Right forelimb (tissue), 1 donor: ENCODE results near the gene NEURL4.

Experiments
- DNase-seq: peaks from one replicate; pipeline ENCODE4 v3.0.0-alpha.2; 2018

The NEURL4 gene

DNA sequence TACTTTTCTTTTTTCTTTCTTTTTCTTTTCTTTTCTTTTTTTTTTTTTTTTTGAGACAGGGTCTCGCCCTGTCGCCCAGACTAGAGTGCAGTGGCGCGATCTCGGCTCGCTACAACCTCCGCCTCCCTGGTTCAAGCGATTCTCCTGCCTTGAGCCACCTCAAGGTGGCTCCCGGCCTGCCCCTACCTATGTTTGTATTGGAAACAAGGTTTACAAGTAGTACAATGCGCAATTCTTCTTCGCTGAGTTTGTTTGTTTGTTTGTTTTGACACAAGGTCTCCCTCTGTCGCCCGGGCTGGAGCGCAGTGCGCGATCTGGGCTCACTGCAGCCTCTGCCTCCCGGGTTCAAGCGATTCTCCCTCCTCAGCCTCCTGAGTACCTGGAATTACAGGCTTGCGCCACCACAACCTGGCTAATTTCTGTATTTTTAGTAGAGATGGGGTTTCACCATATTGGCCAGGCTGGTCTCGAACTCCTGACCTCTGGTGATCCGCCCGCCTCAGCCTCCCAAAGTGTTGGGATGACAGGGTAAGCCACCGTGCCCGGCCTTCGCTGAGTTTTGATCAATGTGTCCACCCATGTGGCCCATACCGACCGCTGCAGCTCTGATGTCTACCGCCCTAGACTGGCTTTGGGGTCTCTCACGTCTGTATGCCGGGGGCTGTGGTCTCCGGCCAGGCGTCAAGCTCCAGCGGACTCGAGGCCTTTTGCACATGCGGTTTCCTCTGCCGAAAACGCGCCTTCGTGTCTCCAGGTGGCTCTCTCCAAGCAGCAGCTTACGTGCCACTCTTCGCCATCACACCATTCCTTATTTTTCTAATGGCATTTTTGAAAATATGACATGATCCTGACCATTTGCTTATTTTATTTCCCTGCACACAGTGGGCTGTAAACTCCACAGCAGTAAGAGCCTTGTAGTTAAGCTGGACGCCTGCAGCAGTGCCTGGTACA, 33.6 kb downstream of the NEURL4 start:
- no peak for DNase-seq

DNA sequence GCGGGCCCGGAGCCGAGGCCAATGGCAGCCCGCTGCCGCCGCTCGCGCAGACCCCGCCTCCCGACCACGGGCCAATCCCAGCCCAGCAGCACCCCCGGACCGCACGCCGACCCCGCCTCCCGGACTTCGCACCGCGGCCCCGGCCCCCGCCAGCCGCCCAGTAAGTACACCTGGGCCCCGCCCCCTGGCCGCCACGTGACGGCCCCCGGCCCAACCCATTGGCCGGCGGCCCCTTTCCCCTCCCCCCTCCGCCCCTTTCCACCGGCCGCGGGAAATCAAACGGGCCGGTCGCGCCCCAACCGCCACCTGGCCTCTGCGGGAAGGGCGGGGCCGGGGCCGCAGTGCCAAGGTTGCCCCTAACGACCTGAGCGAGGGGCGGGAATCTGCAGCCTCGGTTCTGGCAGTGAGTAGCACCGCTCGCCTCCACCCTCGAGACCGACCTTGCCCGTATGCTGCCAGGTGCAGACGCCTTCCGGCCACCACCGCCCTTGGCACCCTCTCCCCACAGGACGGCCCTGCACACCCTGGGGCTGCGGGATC, 34.5 kb downstream of the NEURL4 start, which contains the start of gene YBX2:
Gene YBX2 (minus strand): TSS at position 26 of the 540 bp plus-strand sequence. CDS start 139 bp downstream, outside the sequence.
- DNase-seq: no peak

DNA sequence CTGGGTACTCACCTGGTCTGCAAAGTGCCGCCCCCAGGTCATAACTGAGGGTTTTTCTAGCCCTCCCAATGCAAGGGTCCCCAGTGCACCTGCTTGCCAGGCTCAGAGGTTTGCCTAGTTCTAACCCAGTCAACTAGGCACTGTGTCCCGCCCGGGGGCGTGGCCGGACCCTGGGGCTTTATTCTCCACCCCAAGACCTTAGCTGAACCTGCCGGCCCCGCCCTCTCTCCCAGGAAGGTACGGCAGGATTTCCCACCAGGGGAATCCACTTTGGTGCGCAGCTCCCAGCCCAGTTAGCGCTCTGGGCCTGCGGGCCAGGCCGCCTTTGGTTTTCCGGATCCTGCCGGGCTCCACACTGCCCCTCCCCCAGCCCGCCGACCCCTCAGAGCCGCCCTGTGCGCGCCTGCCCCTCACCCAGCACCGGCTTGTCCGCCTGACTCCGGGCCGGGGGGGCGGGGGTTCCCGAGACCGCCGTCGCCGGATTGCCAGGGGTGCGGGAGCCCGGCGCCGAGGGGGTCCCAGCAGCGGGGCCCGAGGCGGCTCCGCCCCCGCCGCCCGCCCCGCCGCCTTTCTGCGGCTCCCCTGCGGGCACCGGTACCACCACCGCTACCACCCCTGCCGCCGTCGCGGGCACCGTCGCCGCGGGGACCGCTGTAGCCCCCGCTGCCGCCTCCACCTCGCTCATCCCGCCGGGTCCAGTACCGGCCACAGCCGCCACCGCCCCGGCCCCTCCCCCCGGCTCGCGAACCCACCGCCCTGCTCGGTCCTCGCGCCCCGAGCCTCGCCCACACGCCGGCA, 35.1 kb downstream of the NEURL4 start:
- DNase-seq: no peak

DNA sequence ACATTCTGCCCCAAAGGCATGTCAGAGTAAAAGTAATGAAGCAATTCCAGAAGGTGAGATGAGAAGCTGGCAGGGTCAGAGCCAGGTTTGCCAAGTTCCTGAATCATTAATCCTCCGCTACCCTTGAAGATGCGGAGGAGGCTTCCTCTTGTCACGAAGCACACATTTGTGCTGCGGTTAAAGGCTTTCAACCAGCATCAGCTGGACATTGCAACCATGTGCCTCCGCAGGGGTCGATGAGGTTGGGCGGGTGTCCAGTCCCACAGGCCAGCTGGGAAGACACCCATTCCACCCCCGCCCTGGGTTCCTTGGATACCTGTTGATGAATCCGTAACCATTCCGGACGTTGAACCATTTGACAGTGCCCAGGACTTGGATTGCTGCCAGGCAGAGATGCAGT, 36.0 kb downstream of the NEURL4 start:
- no peak for DNase-seq

DNA sequence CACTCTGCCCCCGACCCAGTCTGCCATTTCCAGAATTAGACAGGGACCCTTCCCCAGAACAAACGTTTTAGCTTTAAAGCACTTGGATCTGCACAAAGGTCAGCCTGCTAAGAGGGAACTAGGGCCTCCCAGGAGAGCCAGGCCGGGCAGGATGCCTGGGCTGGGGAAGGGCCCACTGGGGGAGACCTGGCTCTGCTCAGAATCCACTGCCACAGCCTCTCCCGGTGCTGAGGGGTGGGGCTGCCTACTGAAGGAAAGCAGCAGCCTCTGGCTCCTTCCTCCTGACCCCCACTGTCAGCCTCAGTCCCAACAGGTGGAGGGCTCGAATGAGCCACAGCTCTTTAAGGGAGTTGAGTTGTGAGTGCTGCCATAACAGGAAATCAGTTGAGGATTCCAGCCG, 36.4 kb downstream of the NEURL4 start:
- DNase-seq: no peak

DNA sequence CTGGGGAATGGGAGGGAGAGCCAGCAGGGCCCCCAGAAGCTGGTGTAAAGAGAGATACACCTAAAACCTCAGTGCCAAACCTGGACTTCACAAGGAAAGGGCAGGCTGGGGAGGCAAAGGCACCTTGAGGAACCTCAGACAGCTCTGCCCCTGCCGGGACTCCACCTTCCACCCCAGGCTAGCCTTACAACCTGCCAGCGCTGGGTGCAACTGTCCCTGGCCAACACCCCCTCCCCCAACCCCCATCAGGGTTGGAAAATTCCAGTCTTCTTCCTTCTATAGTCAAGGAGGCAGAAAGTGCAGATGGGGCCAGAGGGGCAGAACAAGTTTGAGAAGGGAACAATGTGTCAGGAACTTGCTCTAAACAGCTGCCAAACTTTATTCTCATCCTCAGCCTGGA, 36.9 kb downstream of the NEURL4 start:
- DNase-seq: no peak

DNA sequence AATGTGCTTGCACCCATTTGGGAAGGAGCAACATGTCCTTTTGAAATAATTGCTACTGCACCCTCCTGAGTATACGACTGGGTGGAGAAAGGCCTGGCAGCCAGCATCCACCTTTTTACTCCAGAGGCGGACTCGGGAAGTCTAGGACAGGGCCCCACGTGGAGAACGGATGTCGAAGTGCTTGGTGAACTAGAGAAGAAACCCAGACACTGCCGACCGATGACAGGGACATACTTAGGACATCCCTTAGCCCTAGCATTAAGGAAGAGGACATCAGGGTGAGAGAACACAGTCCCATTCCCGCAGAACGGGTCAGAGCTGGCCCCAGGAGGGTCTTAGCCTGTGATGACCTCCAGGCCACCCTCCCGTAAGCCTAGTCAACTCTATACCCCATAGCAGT, 38.5 kb downstream of the NEURL4 start:
- DNase-seq: no peak

DNA sequence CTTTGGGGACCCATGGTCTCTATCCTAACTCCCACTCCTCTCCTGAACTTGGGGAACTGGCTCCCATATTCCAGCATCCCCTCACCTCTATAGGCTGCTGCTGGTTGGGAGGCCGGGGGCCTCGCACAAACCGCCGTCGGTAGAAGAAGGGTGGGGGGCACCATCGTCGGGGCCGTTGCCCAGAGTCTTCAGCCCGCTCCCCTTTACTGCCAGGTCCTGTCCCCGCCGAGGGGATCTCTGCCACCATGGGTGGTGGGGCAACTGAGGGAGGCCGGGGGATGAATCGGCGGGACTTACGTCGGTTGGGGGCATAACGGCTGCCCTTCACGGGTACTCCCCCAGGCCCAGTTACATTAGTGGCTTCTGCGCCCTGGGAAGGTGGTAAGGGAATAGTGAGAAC, 39.0 kb downstream of the NEURL4 start:
- DNase-seq: no peak

DNA sequence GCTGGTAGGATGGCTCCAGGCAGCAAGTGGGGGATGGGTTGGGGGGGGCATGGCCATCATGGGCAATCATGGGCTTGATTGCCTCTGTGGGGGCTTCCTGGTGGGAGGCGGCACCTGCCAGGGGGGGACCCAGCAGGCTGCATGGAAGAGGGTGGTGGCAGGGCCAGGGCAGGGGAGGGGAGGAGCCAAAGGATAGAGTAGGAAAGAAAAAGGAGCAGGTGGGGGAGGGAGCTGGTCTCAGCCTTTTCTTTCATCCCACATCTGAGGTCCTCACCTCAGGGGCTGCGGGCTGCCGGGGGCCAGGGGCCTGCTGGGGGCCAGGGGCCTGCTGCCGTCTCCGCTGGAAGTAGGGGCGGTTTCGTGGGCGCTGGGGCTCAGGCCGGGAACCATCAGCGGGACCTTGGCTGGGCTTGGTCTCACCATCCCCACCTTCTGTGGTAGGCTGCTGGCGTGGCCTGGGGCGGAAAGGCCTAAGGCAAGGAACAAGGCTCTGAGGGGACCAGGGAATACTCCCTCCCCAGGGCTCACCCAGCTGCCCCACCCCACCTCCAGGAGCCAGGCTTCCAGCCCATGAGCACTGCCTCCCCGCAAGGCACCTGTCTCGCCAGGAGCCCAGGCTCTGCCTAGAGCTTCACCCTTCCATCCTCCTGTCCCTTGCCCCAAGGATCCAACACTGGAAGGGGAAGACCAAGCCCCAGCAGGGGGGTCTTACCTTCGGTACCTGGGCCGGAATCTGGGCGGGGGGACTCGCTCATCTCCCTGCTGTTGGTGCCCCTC, 39.7 kb downstream of the NEURL4 start:
- DNase-seq: no peak

DNA sequence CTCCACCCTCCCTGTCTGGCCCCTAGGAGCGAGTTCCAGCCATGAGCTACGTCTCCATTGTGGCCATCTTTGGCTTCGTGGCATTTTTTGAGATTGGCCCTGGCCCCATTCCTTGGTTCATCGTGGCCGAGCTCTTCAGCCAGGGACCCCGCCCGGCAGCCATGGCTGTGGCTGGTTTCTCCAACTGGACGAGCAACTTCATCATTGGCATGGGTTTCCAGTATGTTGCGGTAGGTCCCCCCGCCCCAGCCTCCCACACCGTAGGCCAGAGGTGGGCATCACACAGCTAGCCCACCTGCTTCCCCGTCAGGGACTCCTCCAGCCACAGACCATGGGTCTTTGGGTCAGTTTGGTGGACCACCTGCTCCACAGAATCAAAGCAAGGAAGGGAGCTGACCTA, 43.5 kb downstream of the NEURL4 start:
- no peak for DNase-seq

DNA sequence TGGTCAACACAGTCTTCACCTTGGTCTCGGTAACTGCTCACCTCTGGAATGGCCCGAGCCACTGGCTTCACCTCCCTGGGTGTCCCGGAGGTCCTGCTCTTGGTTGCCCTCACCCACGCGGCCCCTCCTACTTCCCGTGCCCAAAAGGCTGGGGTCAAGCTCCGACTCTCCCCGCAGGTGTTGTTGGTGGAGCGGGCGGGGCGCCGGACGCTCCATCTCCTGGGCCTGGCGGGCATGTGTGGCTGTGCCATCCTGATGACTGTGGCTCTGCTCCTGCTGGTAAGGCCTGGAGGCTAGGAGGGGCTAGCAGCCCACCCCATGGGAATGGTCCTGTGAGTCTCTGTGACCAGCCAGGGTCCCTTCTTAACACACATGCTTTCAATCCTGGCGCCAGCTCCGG, 44.2 kb downstream of the NEURL4 start:
- DNase-seq: no peak

DNA sequence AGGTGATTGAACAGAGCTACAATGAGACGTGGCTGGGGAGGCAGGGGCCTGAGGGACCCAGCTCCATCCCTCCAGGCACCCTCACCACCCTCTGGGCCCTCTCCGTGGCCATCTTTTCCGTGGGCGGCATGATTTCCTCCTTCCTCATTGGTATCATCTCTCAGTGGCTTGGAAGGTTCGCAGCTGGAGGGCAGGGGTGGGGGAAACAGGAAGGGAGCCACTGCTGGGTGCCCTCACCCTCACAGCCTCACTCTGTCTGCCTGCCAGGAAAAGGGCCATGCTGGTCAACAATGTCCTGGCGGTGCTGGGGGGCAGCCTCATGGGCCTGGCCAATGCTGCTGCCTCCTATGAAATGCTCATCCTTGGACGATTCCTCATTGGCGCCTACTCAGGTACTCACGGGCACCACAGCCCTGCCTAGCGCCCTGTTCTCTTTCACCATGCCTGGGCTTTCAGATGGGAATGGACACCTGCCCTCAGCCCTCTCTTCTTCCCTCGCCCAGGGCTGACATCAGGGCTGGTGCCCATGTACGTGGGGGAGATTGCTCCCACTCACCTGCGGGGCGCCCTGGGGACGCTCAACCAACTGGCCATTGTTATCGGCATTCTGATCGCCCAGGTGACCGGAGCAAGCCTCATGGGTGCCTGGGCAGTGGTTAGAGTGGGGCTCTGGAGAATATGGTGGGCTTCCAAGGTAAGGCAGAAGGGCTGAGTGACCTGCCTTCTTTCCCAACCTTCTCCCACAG, 45.5 kb downstream of the NEURL4 start:
- no peak for DNase-seq

DNA sequence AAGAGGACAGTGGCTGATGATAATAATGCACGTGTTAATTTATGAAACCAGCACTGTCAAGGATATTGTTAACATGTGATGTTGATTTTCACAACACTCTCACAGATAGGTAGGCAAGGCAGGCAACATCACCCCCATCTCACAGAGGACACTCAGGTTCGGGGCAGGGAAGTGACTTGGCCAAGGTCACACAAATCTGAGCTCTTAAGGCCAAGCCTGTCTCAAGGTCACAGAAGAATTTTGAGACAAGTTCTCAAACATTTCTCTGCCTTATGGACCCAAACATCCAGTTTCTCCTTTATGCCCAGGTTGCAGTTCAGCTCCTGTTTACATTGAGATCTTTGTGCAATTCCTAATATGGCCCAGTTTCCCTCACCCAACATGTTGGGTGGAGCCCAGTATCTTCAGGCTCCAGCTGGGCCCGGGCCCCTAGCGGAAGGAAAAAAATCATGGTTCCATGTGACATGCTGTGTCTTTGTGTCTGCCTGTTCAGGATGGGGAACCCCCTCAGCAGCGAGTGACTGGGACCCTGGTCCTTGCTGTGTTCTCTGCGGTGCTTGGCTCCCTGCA, 46.3 kb downstream of the NEURL4 start:
- DNase-seq: no peak

DNA sequence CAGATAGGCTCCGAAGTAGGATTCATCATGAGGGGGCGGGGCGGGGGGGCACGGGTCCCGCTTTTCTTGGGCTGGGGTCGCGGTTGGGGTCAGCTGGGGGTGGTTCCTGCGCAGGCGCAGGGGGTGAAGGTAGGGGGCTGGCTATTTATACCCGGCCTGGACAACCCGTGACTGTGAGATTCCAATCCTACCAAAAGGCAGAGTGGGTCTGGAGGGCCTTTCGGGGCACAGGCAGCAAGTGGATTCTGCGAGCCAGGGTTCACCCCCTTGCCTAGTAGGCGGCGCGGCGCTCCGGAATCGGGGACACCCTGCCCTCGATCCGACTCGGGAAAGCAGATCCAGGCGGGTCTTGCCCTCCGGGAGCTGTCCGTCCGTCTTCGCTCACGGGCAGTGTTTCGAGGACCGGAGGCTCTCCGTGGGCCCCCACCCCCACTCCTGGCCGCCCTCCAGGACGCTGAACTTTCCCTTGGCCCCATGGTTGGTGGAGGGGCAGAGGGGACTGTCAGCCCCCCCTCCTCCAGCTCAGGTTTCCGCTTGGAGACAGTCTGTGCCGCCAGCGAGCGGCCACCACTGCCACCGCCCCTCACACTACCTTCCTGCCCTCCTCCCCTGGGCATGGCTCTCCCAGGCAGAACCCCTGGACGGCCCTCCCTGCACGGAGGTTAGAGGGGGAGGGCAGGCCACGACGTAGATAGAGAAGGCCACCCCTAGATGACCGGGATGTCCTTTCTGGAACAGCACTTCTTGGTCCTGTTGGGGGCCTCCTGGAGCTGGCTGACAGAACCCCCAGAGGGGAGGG, 47.0 kb downstream of the NEURL4 start:
- DNase-seq: peak; percentile 52

DNA sequence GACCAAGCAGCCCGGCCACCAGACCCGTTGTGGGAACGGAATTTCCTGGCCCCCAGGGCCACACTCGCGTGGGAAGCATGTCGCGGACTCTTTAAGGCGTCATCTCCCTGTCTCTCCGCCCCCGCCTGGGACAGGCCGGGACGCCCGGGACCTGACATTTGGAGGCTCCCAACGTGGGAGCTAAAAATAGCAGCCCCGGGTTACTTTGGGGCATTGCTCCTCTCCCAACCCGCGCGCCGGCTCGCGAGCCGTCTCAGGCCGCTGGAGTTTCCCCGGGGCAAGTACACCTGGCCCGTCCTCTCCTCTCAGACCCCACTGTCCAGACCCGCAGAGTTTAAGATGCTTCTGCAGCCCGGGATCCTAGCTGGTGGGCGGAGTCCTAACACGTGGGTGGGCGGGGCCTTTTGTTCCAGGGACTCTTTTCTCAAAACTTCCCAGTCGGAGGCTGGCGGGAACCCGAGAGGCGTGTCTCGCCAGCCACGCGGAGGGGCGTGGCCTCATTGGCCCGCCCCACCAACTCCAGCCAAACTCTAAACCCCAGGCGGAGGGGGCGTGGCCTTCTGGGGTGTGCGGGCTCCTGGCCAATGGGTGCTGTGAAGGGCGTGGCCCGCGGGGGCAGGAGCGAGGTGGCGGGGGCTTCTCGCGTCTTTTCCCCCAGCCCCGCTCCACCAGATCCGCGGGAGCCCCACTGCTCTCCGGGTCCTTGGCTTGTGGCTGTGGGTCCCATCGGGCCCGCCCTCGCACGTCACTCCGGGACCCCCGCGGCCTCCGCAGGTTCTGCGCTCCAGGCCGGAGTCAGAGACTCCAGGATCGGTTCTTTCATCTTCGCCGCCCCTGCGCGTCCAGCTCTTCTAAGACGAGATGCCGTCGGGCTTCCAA, 47.8 kb downstream of the NEURL4 start, which contains the start of gene SLC2A4:
Gene SLC2A4 (plus strand): TSS at position 645 of the 879 bp plus-strand sequence. CDS start 217 bp downstream, at position 862.
- peak; percentile 92 for DNase-seq

DNA sequence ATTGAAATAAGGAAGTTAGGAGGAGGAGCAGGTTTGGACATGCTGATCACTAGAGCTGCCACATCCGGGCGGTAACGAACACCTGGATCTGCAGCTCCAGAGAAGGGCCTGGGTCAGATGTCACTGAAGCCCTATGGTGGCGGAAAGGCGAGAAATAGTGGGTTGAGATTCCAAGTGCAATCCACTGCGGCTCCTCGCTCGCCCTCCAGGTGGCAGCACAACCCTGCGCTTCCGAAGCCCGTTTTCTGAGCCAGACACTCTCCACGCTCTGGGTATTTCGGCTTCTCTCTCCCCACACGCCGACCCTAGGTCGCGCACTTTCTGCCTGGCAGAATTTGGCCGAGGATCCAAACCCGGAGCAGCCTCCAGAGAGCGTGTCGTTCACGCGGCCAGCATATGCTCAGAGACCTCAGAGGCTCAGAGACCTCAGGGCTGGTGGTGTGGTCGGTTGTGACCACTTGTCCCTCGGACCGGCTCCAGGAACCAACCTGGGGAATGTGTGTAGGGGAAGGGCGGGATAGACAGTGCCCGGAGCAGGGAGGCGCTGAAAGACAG, 48.5 kb downstream of the NEURL4 start:
- DNase-seq: peak; percentile 87

DNA sequence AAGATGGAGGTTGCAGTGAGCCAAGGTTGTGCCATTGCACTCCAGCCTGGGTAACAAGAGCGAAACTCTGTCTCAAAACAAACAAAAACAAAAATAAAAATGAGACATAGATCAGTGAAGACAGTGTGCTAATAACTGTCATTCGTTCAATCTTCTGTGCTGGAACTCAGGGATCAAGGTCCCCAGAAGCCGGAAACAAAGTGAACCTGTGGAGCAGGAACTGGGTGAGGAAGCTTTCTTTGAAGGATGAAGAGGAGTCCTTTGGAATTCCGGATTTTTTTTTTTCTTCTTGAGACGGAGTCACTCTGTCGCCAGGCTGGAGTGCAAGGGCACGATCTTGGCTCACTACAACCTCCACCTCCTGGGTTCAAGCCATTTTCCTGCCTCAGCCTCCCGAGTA, 49.7 kb downstream of the NEURL4 start:
- no peak for DNase-seq

DNA sequence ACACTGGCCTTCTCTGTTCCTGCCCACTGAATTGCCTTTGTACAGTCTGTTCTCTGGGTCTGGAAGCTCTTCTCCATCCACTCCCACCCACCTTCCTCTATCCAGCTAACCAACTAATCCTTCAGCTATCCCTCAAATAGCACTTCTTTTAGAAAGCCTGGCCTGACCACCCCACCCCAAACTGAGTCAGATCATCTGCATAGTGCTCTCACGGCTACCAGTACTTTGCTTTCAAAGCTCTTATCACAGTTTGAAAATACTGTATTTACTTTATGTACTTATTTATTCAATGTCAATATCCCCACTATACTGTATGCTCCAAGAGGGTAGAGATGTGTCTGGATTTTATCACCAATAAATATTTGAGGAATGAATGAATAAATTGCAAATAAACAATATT, 62.4 kb downstream of the NEURL4 start:
- no peak for DNase-seq
